DND-41 (cell line): Measurements from ENCODE around the gene RNF5.

Experiments used
- ATAC-seq: fragments of 200-7000 bp; cut with Tn5 transposase; 3 replicates; pipeline ENCODE4 v1.9.1; 2021; ENCODE audit warnings: low read depth; ENCODE audit not compliant: insufficient read depth
- DNase-seq: peaks from one replicate; pipeline ENCODE4 v3.0.0-alpha.2; 2020
- H2AFZ ChIP-seq: 2 replicates; pipeline ENCODE4 v1.6.0; 2012; ENCODE audit warnings: low read depth, low read length
- H3K27ac ChIP-seq: 2 replicates; pipeline ENCODE4 v1.5.1; 2012; ENCODE audit warnings: low read length, inconsistent platforms
- H3K27me3 ChIP-seq: fragments of 200-600 bp; sonication (generic); 2 replicates; pipeline ENCODE4 v1.6.0; 2012; ENCODE audit warnings: low read length, mild to moderate bottlenecking, inconsistent platforms; ENCODE audit not compliant: insufficient read depth, poor library complexity
- H3K36me3 ChIP-seq: 2 replicates; pipeline ENCODE4 v1.5.1; 2012; ENCODE audit warnings: low read length, inconsistent platforms; ENCODE audit not compliant: insufficient read depth
- H3K4me1 ChIP-seq: 2 replicates; pipeline ENCODE4 v1.5.1; 2012; ENCODE audit warnings: mild to moderate bottlenecking, low read length; ENCODE audit not compliant: insufficient read depth
- H3K4me2 ChIP-seq: 2 replicates; pipeline ENCODE4 v1.6.0; 2012; ENCODE audit warnings: mild to moderate bottlenecking, moderate library complexity, low read length, inconsistent platforms; ENCODE audit not compliant: insufficient read depth
- H3K4me3 ChIP-seq, 2 experiments: fragments of 200-600 bp in 1 of 2; shearing (Covaris generic) in 1 of 2; 2 replicates each; pipeline ENCODE4 v1.5.1; 2012 to 2016; ENCODE audit warnings: inconsistent platforms in 2 of 2, low read length in 2 of 2, mild to moderate bottlenecking in 2 of 2, low read depth in 1 of 2, moderate library complexity in 1 of 2
- H3K79me2 ChIP-seq: 2 replicates; pipeline ENCODE4 v1.6.0; 2012; ENCODE audit warnings: low read length, inconsistent platforms; ENCODE audit not compliant: insufficient read depth
- H3K9ac ChIP-seq: 2 replicates; pipeline ENCODE4 v1.6.0; 2012; ENCODE audit warnings: low read depth, mild to moderate bottlenecking, inconsistent platforms, low read length, moderate library complexity
- H3K9me3 ChIP-seq: 2 replicates; pipeline ENCODE4 v1.5.1; 2012; ENCODE audit warnings: low read length, moderate library complexity, mild to moderate bottlenecking, inconsistent platforms; ENCODE audit not compliant: insufficient read depth, severe bottlenecking
- H4K20me1 ChIP-seq: 2 replicates; pipeline ENCODE4 v1.6.0; 2012; ENCODE audit warnings: low read length; ENCODE audit not compliant: insufficient read depth
- EZH2 ChIP-seq: IDR thresholded peaks from 3 replicates; pipeline ENCODE4 v1.6.1; 2012; ENCODE audit warnings: borderline replicate concordance, low read depth, mild to moderate bottlenecking, moderate library complexity, low read length, inconsistent platforms; ENCODE audit not compliant: severe bottlenecking
- TF ChIP-seq, protein P1 (sequence below): IDR thresholded peaks from 2 replicates; pipeline ENCODE4 v1.5.1; 2012; ENCODE audit warnings: borderline replicate concordance, low read length, moderate library complexity, mild to moderate bottlenecking; ENCODE audit not compliant: poor library complexity, severe bottlenecking; ENCODE audit errors: extremely low read depth

The RNF5 gene

DNA sequence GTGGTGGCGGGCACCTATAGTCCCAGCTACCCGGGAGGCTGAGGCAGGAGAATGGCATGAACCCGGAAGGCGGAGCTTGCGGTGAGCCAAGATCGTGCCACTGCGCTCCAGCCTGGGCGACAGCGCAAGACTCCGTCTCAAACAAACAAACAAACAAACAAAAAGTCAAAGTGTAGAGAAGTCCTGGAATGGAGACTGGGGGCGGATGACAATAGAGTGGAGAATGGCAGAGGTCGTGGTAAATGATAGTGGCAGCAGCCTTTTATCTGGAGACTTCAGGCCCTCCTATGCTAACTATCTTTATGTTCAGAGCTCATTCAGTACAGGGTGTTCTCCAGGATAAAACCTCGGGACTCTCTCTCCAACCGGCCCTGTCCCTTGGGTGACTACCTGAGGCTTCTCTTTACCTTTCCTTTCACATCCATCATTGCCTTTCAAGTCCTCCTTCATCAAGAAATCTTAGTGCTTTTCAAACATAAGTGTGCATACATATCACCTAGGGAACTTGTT lies 46.7 kb upstream of the RNF5 start:
- H3K4me2 ChIP-seq = no peak overlapping the region

DNA sequence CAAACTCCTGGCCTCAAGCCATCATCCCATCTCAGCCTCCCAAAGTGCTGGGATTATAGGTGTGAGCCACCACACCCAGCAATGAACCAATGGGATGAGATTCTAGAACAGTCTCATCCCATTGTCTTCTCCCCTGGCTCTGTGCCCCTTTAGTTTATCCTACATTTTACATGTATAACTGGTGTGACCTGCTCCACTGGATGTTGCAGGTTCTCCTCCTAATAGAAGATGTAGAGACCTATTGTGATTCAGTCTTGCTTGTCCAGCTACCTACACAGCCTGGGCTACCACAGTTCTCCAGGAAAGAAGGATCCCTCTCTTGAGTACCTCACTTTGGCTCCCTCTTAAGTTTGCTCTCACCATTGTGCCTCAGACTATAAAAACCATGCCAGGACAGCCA lies 46.1 kb upstream of the RNF5 start:
- peaks cover 26% of the 10 kb centered on the region for H3K4me1 ChIP-seq
- H3K4me2 ChIP-seq = no peak overlapping the region
- H3K79me2 ChIP-seq = peaks cover 25% of the 10 kb centered on the region
- no peaks in the 10 kb centered on the region for H3K27me3 ChIP-seq
- TF ChIP-seq EZH2 = no peak
- TF ChIP-seq, protein P1, sequence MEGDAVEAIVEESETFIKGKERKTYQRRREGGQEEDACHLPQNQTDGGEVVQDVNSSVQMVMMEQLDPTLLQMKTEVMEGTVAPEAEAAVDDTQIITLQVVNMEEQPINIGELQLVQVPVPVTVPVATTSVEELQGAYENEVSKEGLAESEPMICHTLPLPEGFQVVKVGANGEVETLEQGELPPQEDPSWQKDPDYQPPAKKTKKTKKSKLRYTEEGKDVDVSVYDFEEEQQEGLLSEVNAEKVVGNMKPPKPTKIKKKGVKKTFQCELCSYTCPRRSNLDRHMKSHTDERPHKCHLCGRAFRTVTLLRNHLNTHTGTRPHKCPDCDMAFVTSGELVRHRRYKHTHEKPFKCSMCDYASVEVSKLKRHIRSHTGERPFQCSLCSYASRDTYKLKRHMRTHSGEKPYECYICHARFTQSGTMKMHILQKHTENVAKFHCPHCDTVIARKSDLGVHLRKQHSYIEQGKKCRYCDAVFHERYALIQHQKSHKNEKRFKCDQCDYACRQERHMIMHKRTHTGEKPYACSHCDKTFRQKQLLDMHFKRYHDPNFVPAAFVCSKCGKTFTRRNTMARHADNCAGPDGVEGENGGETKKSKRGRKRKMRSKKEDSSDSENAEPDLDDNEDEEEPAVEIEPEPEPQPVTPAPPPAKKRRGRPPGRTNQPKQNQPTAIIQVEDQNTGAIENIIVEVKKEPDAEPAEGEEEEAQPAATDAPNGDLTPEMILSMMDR = no peak
- H3K27ac ChIP-seq = no peak overlapping the region
- H3K36me3 ChIP-seq = peaks cover 6% of the 10 kb centered on the region; the same call in 1 of the 2 replicates
- no peak overlapping the region for H3K4me3 ChIP-seq
- H3K9ac ChIP-seq = no peak overlapping the region
- H4K20me1 ChIP-seq = no peaks in the 10 kb centered on the region
- H3K9me3 ChIP-seq = no peaks in the 10 kb centered on the region
- ATAC-seq (no peak), DNase-seq (no peak)
- H2AFZ ChIP-seq = no peak overlapping the region

More for the DNA sequence above, 46.7 kb upstream of the RNF5 start:
- Histone ChIP-seq H3K36me3 (peaks cover 12% of the 10 kb centered on the region), H3K4me3 (no peak overlapping the region), H3K27ac (no peak overlapping the region), H3K79me2 (peaks cover 31% of the 10 kb centered on the region), H2AFZ (no peak overlapping the region), H3K9ac (no peak overlapping the region), H4K20me1 (no peaks in the 10 kb centered on the region), H3K4me1 (peaks cover 32% of the 10 kb centered on the region), H3K9me3 (no peaks in the 10 kb centered on the region), H3K27me3 (no peaks in the 10 kb centered on the region)
- no peak for DNase-seq
- ATAC-seq = no peak
- TF ChIP-seq EZH2 = no peak
- TF ChIP-seq, protein P1 = no peak

DNA sequence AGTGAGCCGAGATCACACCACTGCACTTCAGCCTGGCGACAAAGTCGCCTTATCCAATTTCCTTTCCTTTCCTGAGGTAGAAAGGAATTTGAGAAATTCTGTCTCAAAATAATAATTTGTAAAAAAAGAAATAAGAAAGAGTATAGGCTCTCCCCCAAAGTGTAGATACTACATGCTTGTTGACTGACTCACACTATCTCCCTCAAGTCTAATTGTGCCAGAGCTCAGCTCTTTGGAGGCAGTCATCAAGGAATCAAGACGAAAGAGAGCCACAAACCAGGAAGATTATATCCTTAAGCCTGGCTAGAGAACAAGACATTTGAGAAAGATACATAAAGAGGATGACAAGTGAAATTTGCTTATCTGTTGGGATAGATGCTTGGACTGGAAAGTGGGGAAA lies 44.4 kb upstream of the RNF5 start:
- H3K9me3 ChIP-seq = no peaks in the 10 kb centered on the region
- H3K4me3 ChIP-seq = no peak overlapping the region
- H3K9ac ChIP-seq = no peak overlapping the region
- H3K4me2 ChIP-seq = no peak overlapping the region
- no peak for ATAC-seq
- no peaks in the 10 kb centered on the region for H3K27me3 ChIP-seq
- H3K79me2 ChIP-seq = peaks cover 11% of the 10 kb centered on the region
- no peaks in the 10 kb centered on the region for H4K20me1 ChIP-seq
- TF ChIP-seq EZH2 = no peak
- TF ChIP-seq, protein P1 = no peak
- peaks cover 16% of the 10 kb centered on the region for H3K4me1 ChIP-seq
- H3K27ac ChIP-seq = no peak overlapping the region
- H2AFZ ChIP-seq = no peak overlapping the region
- DNase-seq = no peak
- 0 out of 2 replicates have a peak, but pooled peaks cover 4% of the 10 kb centered on the region for H3K36me3 ChIP-seq

DNA sequence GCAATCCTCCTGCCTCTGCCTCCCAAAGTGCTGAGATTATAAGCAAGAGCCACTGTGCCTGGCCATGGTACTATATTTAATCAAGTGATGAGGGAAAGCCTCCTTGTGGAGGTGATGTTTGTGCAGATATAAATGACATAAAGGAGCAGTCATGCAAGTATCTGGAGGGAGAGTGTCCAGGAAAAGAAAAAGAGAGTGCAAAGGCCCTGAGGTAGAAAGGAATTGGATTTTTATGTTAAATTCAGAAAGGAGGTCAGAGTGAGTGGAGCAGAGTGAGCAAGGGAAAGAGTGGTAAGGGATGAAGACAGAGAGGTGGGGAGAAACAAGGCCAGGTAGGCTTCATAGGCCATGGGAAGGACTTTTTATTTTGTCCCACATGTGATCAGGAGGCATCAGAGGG lies 40.8 kb upstream of the RNF5 start:
- Histone ChIP-seq H3K4me3 (no peak overlapping the region), H4K20me1 (no peaks in the 10 kb centered on the region), H3K4me1 (no peaks in the 10 kb centered on the region), H3K27ac (no peak overlapping the region), H3K27me3 (no peaks in the 10 kb centered on the region), H3K9ac (no peak overlapping the region), H2AFZ (no peak overlapping the region), H3K36me3 (no peaks in the 10 kb centered on the region), H3K79me2 (no peaks in the 10 kb centered on the region), H3K4me2 (no peak overlapping the region), H3K9me3 (no peaks in the 10 kb centered on the region)
- ATAC-seq (no peak), DNase-seq (no peak)
- TF ChIP-seq, protein P1 = no peak
- no peak for TF ChIP-seq EZH2
